H1 (cell line): ENCODE measurements around the gene RASSF5. TPM values are rescaled to one million over a fixed set of nuclear protein-coding genes. Genes with fewer than 3 reads are reported as not detected.

Experiments
- CTCF ChIA-PET: fragments of 300-600 bp; sonication (Branson Sonifier 250); formaldehyde crosslinking; loops from one replicate; lab custom pipeline; 2021; ENCODE audit not compliant: partially characterized antibody; lab: Charles Lee
- POLR2A ChIA-PET: fragments of 300-600 bp; sonication (Branson Sonifier 250); formaldehyde crosslinking; loops from one replicate; lab custom pipeline; 2021; ENCODE audit warnings: inconsistent platforms; ENCODE audit not compliant: partially characterized antibody; lab: Charles Lee
- DNase-seq, 2 experiments: peaks; one replicate each; pipeline versions ENCODE4 v3.0.0 to v3.0.0-alpha.2; 2010 to 2022; ENCODE audit warnings: low spot score in 2 of 2, low read depth in 1 of 2, mixed read lengths in 1 of 2
- FAIRE-seq: peaks from 2 replicates; lab custom pipeline; 2011; peaks lifted over from hg19 to GRCh38; lab: Jason Lieb, UNC
- H2AFZ ChIP-seq: 2 replicates; pipeline ENCODE4 v1.8.1; 2012; ENCODE audit warnings: low read length, inconsistent platforms
- H2AK5ac ChIP-seq: 2 replicates; pipeline ENCODE4 v1.6.1; 2013; ENCODE audit warnings: low read depth, low read length
- H2BK120ac ChIP-seq: replicated peaks from 2 replicates; pipeline ENCODE3; 2013; ENCODE audit warnings: low read depth, low read length, inconsistent platforms
- H2BK12ac ChIP-seq: 2 replicates; pipeline ENCODE4 v1.6.1; 2013; ENCODE audit warnings: low read depth, low read length
- H2BK15ac ChIP-seq: 2 replicates; pipeline ENCODE4 v1.6.1; 2013; ENCODE audit warnings: low read length
- H2BK20ac ChIP-seq: 2 replicates; pipeline ENCODE4 v1.6.1; 2013; ENCODE audit warnings: low read length
- H2BK5ac ChIP-seq: 2 replicates; pipeline ENCODE4 v1.6.1; 2013; ENCODE audit warnings: low read depth, low read length
- H3K14ac ChIP-seq: 2 replicates; pipeline ENCODE4 v1.6.1; 2013; ENCODE audit warnings: inconsistent platforms; ENCODE audit not compliant: insufficient read length
- H3K18ac ChIP-seq: 2 replicates; pipeline ENCODE4 v1.6.1; 2013; ENCODE audit warnings: low read length; ENCODE audit errors: extremely low read depth
- H3K23ac ChIP-seq: 2 replicates; pipeline ENCODE4 v1.6.1; 2013; ENCODE audit warnings: inconsistent platforms; ENCODE audit not compliant: insufficient read length
- H3K23me2 ChIP-seq: 2 replicates; pipeline ENCODE4 v1.6.1; 2013; ENCODE audit warnings: low read depth, low read length
- H3K27ac ChIP-seq: 2 replicates; pipeline ENCODE4 v1.6.1; 2011; ENCODE audit warnings: low read depth, low read length, inconsistent platforms
- H3K27me3 ChIP-seq, 4 experiments: replicated peaks in 1 of 4; 1 replicate in 1 of 4; 2 replicates in 3 of 4; pipeline versions ENCODE4 v1.6.1 to v1.8.1; 2011 to 2013; ENCODE audit warnings: low read length in 3 of 4, mild to moderate bottlenecking in 3 of 4, inconsistent platforms in 2 of 4, mixed read lengths in 2 of 4, moderate library complexity in 1 of 4; ENCODE audit not compliant: control insufficient read depth in 3 of 4, insufficient read depth in 3 of 4; ENCODE audit errors: extremely low read depth in 1 of 4
- H3K36me3 ChIP-seq, 4 experiments: 2 replicates each; pipeline versions ENCODE4 v1.6.1 to v1.8.1; 2011 to 2013; ENCODE audit warnings: mild to moderate bottlenecking in 4 of 4, low read length in 3 of 4, moderate library complexity in 2 of 4, control low read depth in 1 of 4, inconsistent platforms in 1 of 4; ENCODE audit not compliant: insufficient read depth in 4 of 4, control insufficient read depth in 2 of 4
- H3K4ac ChIP-seq: replicated peaks from 2 replicates; pipeline ENCODE3; 2013; ENCODE audit warnings: low read length, low read depth, mixed read lengths, inconsistent platforms; ENCODE audit not compliant: insufficient read length
- H3K4me1 ChIP-seq, 4 experiments: replicated peaks in 1 of 4; 1 replicate in 1 of 4; 2 replicates in 3 of 4; pipeline versions ENCODE4 v1.6.1 to v1.8.1; 2011 to 2013; ENCODE audit warnings: low read length in 3 of 4, inconsistent platforms in 2 of 4, mixed read lengths in 1 of 4; ENCODE audit not compliant: insufficient read depth in 4 of 4, control insufficient read depth in 3 of 4
- H3K4me2 ChIP-seq, 2 experiments: 2 replicates each; pipeline versions ENCODE4 v1.6.1 to v1.8.1; 2011 to 2013; ENCODE audit warnings: low read depth in 2 of 2, low read length in 2 of 2, control low read depth in 1 of 2, inconsistent platforms in 1 of 2, mild to moderate bottlenecking in 1 of 2; ENCODE audit not compliant: insufficient read depth in 1 of 2
- H3K4me3 ChIP-seq, 4 experiments: fragments of 200-600, 300-600 bp in 1 of 4; sonication (generic), shearing (Covaris generic), sonication (Bioruptor Twin) in 1 of 4; 2 replicates each; pipeline versions ENCODE4 v1.5.1 to v1.8.1; 2011 to 2016; ENCODE audit warnings: low read length in 4 of 4, low read depth in 3 of 4, control low read depth in 2 of 4, inconsistent platforms in 2 of 4, mild to moderate bottlenecking in 2 of 4, mixed read lengths in 1 of 4, moderate library complexity in 1 of 4; ENCODE audit not compliant: insufficient read depth in 2 of 4; ENCODE audit errors: extremely low read depth in 1 of 4
- H3K56ac ChIP-seq: replicated peaks from 2 replicates; pipeline ENCODE3; 2013; ENCODE audit warnings: low read depth, mild to moderate bottlenecking, mixed read lengths, low read length, inconsistent platforms; ENCODE audit not compliant: insufficient read length
- H3K79me1 ChIP-seq: 2 replicates; pipeline ENCODE4 v1.6.1; 2013; ENCODE audit warnings: low read depth, low read length, control low read depth
- H3K79me2 ChIP-seq, 2 experiments: 2 replicates each; pipeline versions ENCODE4 v1.6.1 to v1.8.1; 2012 to 2013; ENCODE audit warnings: low read length in 2 of 2, mild to moderate bottlenecking in 2 of 2, inconsistent platforms in 1 of 2; ENCODE audit not compliant: insufficient read depth in 2 of 2, control insufficient read depth in 1 of 2
- H3K9ac ChIP-seq, 4 experiments: replicated peaks in 1 of 4; 1 replicate in 1 of 4; 2 replicates in 3 of 4; pipeline versions ENCODE4 v1.6.1 to v1.8.1; 2011 to 2013; ENCODE audit warnings: low read depth in 3 of 4, low read length in 3 of 4, control low read depth in 2 of 4, mild to moderate bottlenecking in 2 of 4, moderate library complexity in 2 of 4, inconsistent platforms in 1 of 4; ENCODE audit errors: extremely low read depth in 1 of 4
- H3K9me3 ChIP-seq, 2 experiments: 2 replicates each; pipeline versions ENCODE4 v1.6.1 to v1.8.1; 2012 to 2013; ENCODE audit warnings: mild to moderate bottlenecking in 2 of 2, moderate library complexity in 2 of 2, control low read depth in 1 of 2, inconsistent platforms in 1 of 2, low read depth in 1 of 2, low read length in 1 of 2, mixed read lengths in 1 of 2; ENCODE audit not compliant: insufficient read depth in 2 of 2
- H4K20me1 ChIP-seq, 2 experiments: replicated peaks in 1 of 2; 2 replicates each; pipeline versions ENCODE3 to v1.8.1; 2011 to 2013; ENCODE audit warnings: inconsistent platforms in 2 of 2, low read length in 2 of 2, mild to moderate bottlenecking in 1 of 2; ENCODE audit not compliant: insufficient read depth in 2 of 2, control insufficient read depth in 1 of 2
- H4K5ac ChIP-seq: 2 replicates; pipeline ENCODE4 v1.6.1; 2013; ENCODE audit warnings: low read length, low read depth, mixed read lengths, inconsistent platforms; ENCODE audit not compliant: insufficient read length
- H4K8ac ChIP-seq: 2 replicates; pipeline ENCODE4 v1.8.0; 2013; ENCODE audit warnings: mild to moderate bottlenecking, moderate library complexity, low read length, inconsistent platforms; ENCODE audit not compliant: insufficient read depth; ENCODE audit errors: extremely low read depth
- H4K91ac ChIP-seq: replicated peaks from 2 replicates; pipeline ENCODE3; 2013; ENCODE audit warnings: low read length, mixed read lengths, inconsistent platforms; ENCODE audit not compliant: insufficient read length
- RAD21 ChIP-seq, 2 experiments: IDR thresholded peaks in 1 of 2; conservative IDR thresholded peaks in 1 of 2; 2 replicates each; pipeline ENCODE4 v1.6.1; 2011; ENCODE audit warnings: low read depth in 2 of 2, low read length in 2 of 2, improper control_type of control experiment in 1 of 2, inconsistent platforms in 1 of 2, mild to moderate bottlenecking in 1 of 2, moderate library complexity in 1 of 2
- SAP30 ChIP-seq: fragments of 300-600 bp; sonication (generic); IDR thresholded peaks from 2 replicates; pipeline ENCODE4 v1.7.1; 2012; ENCODE audit warnings: low read length, moderate library complexity, mild to moderate bottlenecking, inconsistent platforms; ENCODE audit not compliant: insufficient read depth, insufficient replicate concordance
- WGBS, 2 experiments: shearing (Covaris generic) in 1 of 2; methylation state at CpG; one replicate each; pipeline versions ENCODE4 v1.1.6 to v1.1.7; 2013 to 2015; ENCODE audit warnings: low lambda C conversion rate in 2 of 2, mixed read lengths in 2 of 2, inconsistent platforms in 1 of 2, low coverage in 1 of 2, missing lambda C conversion rate in 1 of 2; ENCODE audit not compliant: insufficient replicate concordance in 2 of 2, insufficient coverage in 1 of 2, insufficient read length in 1 of 2; ENCODE audit errors: extremely low coverage in 1 of 2, missing lambda C conversion rate in 1 of 2; 5-methylcytosine and 5-hydroxymethylcytosine counted together
- polyA plus RNA-seq, 7 experiments: library from polyadenylated mRNA; depleted of rRNA in 3 of 7; stranded (reverse) in 5 of 7; unstranded in 2 of 7; fragments of >200 nt in 5 of 7; fragments of 200-250 nt in 2 of 7; gene quantifications; 1 replicate in 5 of 7; 2 replicates in 1 of 7; 4 replicates in 1 of 7; pipeline versions ENCODE4 v1.2.1 to v1.2.3, GENCODE V29; 2011 to 2013; ENCODE audit warnings: missing spikeins in 2 of 7, mixed read lengths in 2 of 7
- total RNA-seq: library from RNA; stranded (reverse); fragmentation: NEBNext Ultra II Directional; extraction: Animal tissue kit (Norgen Biotek cat#: 25700); gene quantifications from 2 replicates; pipeline ENCODE4 v1.2.1, GENCODE V29; 2021
- TF ChIP-seq, protein P1 (sequence below), 3 experiments: IDR thresholded peaks; 1 replicate in 2 of 3; 2 replicates in 1 of 3; pipeline versions ENCODE4 v1.5.1 to v1.6.1; 2011; ENCODE audit warnings: low read length in 3 of 3, mild to moderate bottlenecking in 3 of 3, inconsistent platforms in 2 of 3, low read depth in 1 of 3, moderate library complexity in 1 of 3; ENCODE audit not compliant: insufficient read depth in 1 of 3; ENCODE audit errors: control extremely low read depth in 1 of 3

The RASSF5 gene
- total and polyA plus RNA-seq, 2 of the 8 experiments (the other 6 are each of a cell fraction or from before 2014, with no cell fraction given), result 0.82 to 1.8 TPM

- Histone ChIP-seq H4K8ac (no peak overlapping the region), H3K4ac (no peak overlapping the region), H2AFZ (no peak overlapping the region), H3K4me2 (no peak overlapping the region), H4K20me1 (peaks cover 0 to 1% of the 10 kb centered on the region in 2 experiments), H2BK5ac (no peak overlapping the region), H3K18ac (no peak overlapping the region), H3K79me1 (peaks cover 4% of the 10 kb centered on the region; the same call in 1 of the 2 replicates), H3K79me2 (peaks cover 0 to 7% of the 10 kb centered on the region in 2 experiments; a peak in 1 of 4 replicates), H3K4me3 (no peak overlapping the region), H3K36me3 (peaks cover 0 to 15% (median 1%) of the 10 kb centered on the region in 4 experiments; a peak in 5 of 8 replicates), H3K14ac (no peak overlapping the region), H3K27ac (no peak overlapping the region), H2AK5ac (no peak overlapping the region), H2BK20ac (no peak overlapping the region), H2BK15ac (no peak overlapping the region), H3K4me1 (peaks cover 0 to 6% (median 4%) of the 10 kb centered on the region in 4 experiments; a peak in 5 of 7 replicates), H3K23ac (no peak overlapping the region), H2BK120ac (no peak overlapping the region), H2BK12ac (no peak overlapping the region), H3K23me2 (no peaks in the 10 kb centered on the region), H3K56ac (no peak overlapping the region), H3K9ac (no peak overlapping the region), H3K27me3 (no peaks in the 10 kb centered on the region), H4K91ac (no peak overlapping the region), H4K5ac (no peak overlapping the region), H3K9me3 (no peaks in the 10 kb centered on the region)
- ChIA-PET POLR2A (no interaction called here), CTCF (interaction anchor here (0.8 to 11.0 kb wide), 21 partner anchors 8 to 116 kb away, joined by 3 to 140 read pairs (median 6); no protein-coding TSS in a partner anchor)
- no peak for DNase-seq
- TF ChIP-seq, protein P1, sequence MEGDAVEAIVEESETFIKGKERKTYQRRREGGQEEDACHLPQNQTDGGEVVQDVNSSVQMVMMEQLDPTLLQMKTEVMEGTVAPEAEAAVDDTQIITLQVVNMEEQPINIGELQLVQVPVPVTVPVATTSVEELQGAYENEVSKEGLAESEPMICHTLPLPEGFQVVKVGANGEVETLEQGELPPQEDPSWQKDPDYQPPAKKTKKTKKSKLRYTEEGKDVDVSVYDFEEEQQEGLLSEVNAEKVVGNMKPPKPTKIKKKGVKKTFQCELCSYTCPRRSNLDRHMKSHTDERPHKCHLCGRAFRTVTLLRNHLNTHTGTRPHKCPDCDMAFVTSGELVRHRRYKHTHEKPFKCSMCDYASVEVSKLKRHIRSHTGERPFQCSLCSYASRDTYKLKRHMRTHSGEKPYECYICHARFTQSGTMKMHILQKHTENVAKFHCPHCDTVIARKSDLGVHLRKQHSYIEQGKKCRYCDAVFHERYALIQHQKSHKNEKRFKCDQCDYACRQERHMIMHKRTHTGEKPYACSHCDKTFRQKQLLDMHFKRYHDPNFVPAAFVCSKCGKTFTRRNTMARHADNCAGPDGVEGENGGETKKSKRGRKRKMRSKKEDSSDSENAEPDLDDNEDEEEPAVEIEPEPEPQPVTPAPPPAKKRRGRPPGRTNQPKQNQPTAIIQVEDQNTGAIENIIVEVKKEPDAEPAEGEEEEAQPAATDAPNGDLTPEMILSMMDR (IDR thresholded peaks at IDR 0.05; ENCODE audit: control extremely low read depth in 1 of 3, insufficient read depth in 1 of 3, low read depth in 1 of 3, low read length in 3 of 3), result peak in 2 of 3 experiments; percentile 74 to 93; a peak in 3 of 4 replicates
- TF ChIP-seq RAD21 (IDR thresholded peaks at IDR 0.05 in 1 of 2, conservative IDR thresholded peaks at IDR 0.05 in 1 of 2; ENCODE audit: low read depth in 2 of 2, low read length in 2 of 2) (peak; percentile 35 to 41; a peak in 3 of 4 replicates), SAP30 (no peak)
- 46% methylated on average over 3 of the region's 3 CpGs; no CpG with 5 or more reads in 1 of the 2 experiments for WGBS, 2 experiments
- FAIRE-seq, result no peak
Observed at GRCh38 chr1:206606867-206607266, 99.5 kb downstream of the RASSF5 start.
